A549 (cell line): ENCODE measurements around the gene ARHGAP26. TPM values are rescaled to one million over a fixed set of nuclear protein-coding genes. Genes with fewer than 3 reads are reported as not detected.

Source experiments
- ATAC-seq, 2 experiments: fragments of 200-7000 bp in 1 of 2; fragments of >200 bp in 1 of 2; cut with Nextera tagmentation in 1 of 2; cut with Tn5 transposase in 1 of 2; 3 replicates each; pipeline versions ENCODE4 v1.8.0 to v1.9.1; 2018 to 2020; ENCODE audit warnings: mild to moderate bottlenecking in 1 of 2, moderate library complexity in 1 of 2
- CTCF ChIA-PET: fragments of 300-600 bp; sonication (Branson Sonifier 250); formaldehyde crosslinking; extraction: SDS; loops from one replicate; lab custom pipeline; 2021; ENCODE audit warnings: antibody characterized with exemption, inconsistent platforms; lab: Yijun Ruan, JAX
- POLR2A ChIA-PET: fragments of 350-600 bp; formaldehyde crosslinking; extraction: SDS; loops from one replicate; lab custom pipeline; 2021; ENCODE audit warnings: antibody characterized with exemption, inconsistent platforms; lab: Yijun Ruan, JAX
- DNase-seq, 2 experiments: peaks; one replicate each; pipeline versions ENCODE4 v3.0.0 to v3.0.0-alpha.2; 2011 to 2016; ENCODE audit warnings: low read depth in 1 of 2, low spot score in 1 of 2
- FAIRE-seq: peaks from 2 replicates; lab custom pipeline; 2011; peaks lifted over from hg19 to GRCh38; lab: Jason Lieb, UNC
- H3K27ac ChIP-seq, 2 experiments: fragments of >200 bp; sonication (Bioruptor Twin); formaldehyde crosslinking; 3 replicates each; pipeline ENCODE4 v1.5.1; 2016 to 2017
- H3K4me1 ChIP-seq: fragments of >200 bp; sonication (Bioruptor Twin); formaldehyde crosslinking; 3 replicates; pipeline ENCODE4 v1.6.1; 2016
- H3K4me2 ChIP-seq: fragments of >200 bp; sonication (Bioruptor Twin); formaldehyde crosslinking; 3 replicates; pipeline ENCODE4 v1.6.1; 2016
- H3K4me3 ChIP-seq: fragments of >200 bp; sonication (Bioruptor Twin); formaldehyde crosslinking; 3 replicates; pipeline ENCODE4 v1.5.1; 2016
- H3K9me3 ChIP-seq: fragments of >200 bp; sonication (Bioruptor Twin); formaldehyde crosslinking; 3 replicates; pipeline ENCODE4 v1.6.1; 2016
- BCL3 ChIP-seq: fragments of >200 bp; sonication (Bioruptor Twin); formaldehyde crosslinking; IDR thresholded peaks from 3 replicates; pipeline ENCODE4 v1.6.1; 2016
- CEBPB ChIP-seq, 2 experiments: fragments of >200 bp in 1 of 2; sonication (Bioruptor Twin) in 1 of 2; formaldehyde crosslinking in 1 of 2; IDR thresholded peaks; 2 replicates each; pipeline ENCODE4 v1.6.1; 2012 to 2016
- EHF ChIP-seq: fragments of 250-450 bp; sonication (Bioruptor Pico); IDR thresholded peaks from 2 replicates; pipeline ENCODE4 v1.5.0; 2020; ENCODE audit warnings: mild to moderate bottlenecking
- EHMT2 ChIP-seq: fragments of 200-600 bp; sonication (generic); IDR thresholded peaks from 2 replicates; pipeline ENCODE4 v1.6.1; 2016; ENCODE audit warnings: antibody characterized with exemption, low read depth, mild to moderate bottlenecking, moderate library complexity
- FOSB ChIP-seq: fragments of 250-450 bp; sonication (Bioruptor Pico); IDR thresholded peaks from 2 replicates; pipeline ENCODE4 v1.5.0; 2020; ENCODE audit warnings: mild to moderate bottlenecking, moderate library complexity
- HDAC2 ChIP-seq: fragments of 200-600 bp; sonication (generic); IDR thresholded peaks from 2 replicates; pipeline ENCODE4 v1.6.1; 2016
- HOXA7 ChIP-seq: fragments of 250-450 bp; sonication (Bioruptor Pico); IDR thresholded peaks from 2 replicates; pipeline ENCODE4 v1.5.0; 2020; ENCODE audit warnings: mild to moderate bottlenecking, moderate library complexity
- HOXB5 ChIP-seq: fragments of 250-450 bp; sonication (Bioruptor Pico); IDR thresholded peaks from 2 replicates; pipeline ENCODE4 v1.5.0; 2020; ENCODE audit warnings: mild to moderate bottlenecking, moderate library complexity
- JUN ChIP-seq, 2 experiments: fragments of >200 bp; sonication (Bioruptor Twin); formaldehyde crosslinking; IDR thresholded peaks; 2 replicates in 1 of 2; 3 replicates in 1 of 2; pipeline ENCODE4 v1.6.1; 2016 to 2017
- JUNB ChIP-seq: fragments of >200 bp; sonication (Bioruptor Twin); formaldehyde crosslinking; IDR thresholded peaks from 2 replicates; pipeline ENCODE4 v1.6.1; 2016
- MAZ ChIP-seq: fragments of 150-350 bp; IDR thresholded peaks from 2 replicates; pipeline ENCODE4 v1.6.1; 2014; ENCODE audit warnings: antibody characterized with exemption, low read depth, low read length, borderline replicate concordance
- NR3C1 ChIP-seq: fragments of >200 bp; sonication (Bioruptor Twin); formaldehyde crosslinking; IDR thresholded peaks from 3 replicates; pipeline ENCODE4 v1.6.1; 2017
- POLR2A ChIP-seq: IDR thresholded peaks from 2 replicates; pipeline ENCODE4 v1.6.1; 2012; ENCODE audit warnings: mild to moderate bottlenecking, low read length
- RARB ChIP-seq: fragments of 250-450 bp; sonication (Bioruptor Pico); IDR thresholded peaks from 2 replicates; pipeline ENCODE4 v1.8.0; 2021; ENCODE audit warnings: mild to moderate bottlenecking, moderate library complexity
- REST ChIP-seq: fragments of 200-600 bp; sonication (generic); IDR thresholded peaks from 2 replicates; pipeline ENCODE4 v1.6.1; 2016; ENCODE audit warnings: antibody characterized with exemption, mild to moderate bottlenecking, moderate library complexity
- TP53 ChIP-seq: fragments of 250-450 bp; sonication (Bioruptor Pico); IDR thresholded peaks from 2 replicates; pipeline ENCODE4 v1.5.0; 2021; ENCODE audit warnings: mild to moderate bottlenecking, moderate library complexity
- WGBS: methylation state at CpG from one replicate; pipeline ENCODE4 v1.1.6; 2017; ENCODE audit errors: missing lambda C conversion rate; 5-methylcytosine and 5-hydroxymethylcytosine counted together
- polyA plus RNA-seq, 4 experiments: library from polyadenylated mRNA; depleted of rRNA in 3 of 4; stranded (reverse); fragments of >200 nt; fragmentation: RNase III in 1 of 4; extraction: RNeasy Plus Mini Kit Qiagen cat#74134 plus additional on column Dnase treatment in 1 of 4; gene quantifications; 2 replicates in 3 of 4; 3 replicates in 1 of 4; pipeline ENCODE4 v1.2.3, GENCODE V29; 2011 to 2017
- TF ChIP-seq, protein P1 (sequence below): fragments of 250-450 bp; sonication (Bioruptor Pico); IDR thresholded peaks from 2 replicates; pipeline ENCODE4 v1.5.0; 2021; ENCODE audit warnings: mild to moderate bottlenecking, moderate library complexity, borderline replicate concordance
- TF ChIP-seq, protein P2 (sequence below): fragments of 150-350 bp; IDR thresholded peaks from 2 replicates; pipeline ENCODE4 v1.6.1; 2014; ENCODE audit warnings: low read depth, mild to moderate bottlenecking, low read length
- TF ChIP-seq, protein P3 (sequence below): IDR thresholded peaks from 2 replicates; pipeline ENCODE4 v1.6.1; 2012

Gene ARHGAP26
- polyA plus RNA-seq, 2 of the 4 experiments (the other 2 are of a cell fraction), result 6.6 to 19.1 TPM

- no peak overlapping the region for H3K27ac ChIP-seq
- ChIA-PET CTCF (interaction anchor here (7.2 kb wide), 1 partner anchor 19 kb away, joined by 48 read pairs; the partner anchor contains the start of gene ARHGAP26), POLR2A (no interaction called here)
- H3K4me2 ChIP-seq, result no peak overlapping the region
- ATAC-seq (no peak), FAIRE-seq (no peak), DNase-seq (no peak)
- 56% methylated on average over 1 of the region's 1 CpG for WGBS
- H3K4me3 ChIP-seq, result no peak overlapping the region
- no peaks in the 10 kb centered on the region for H3K9me3 ChIP-seq
- no peak for TF ChIP-seq TP53 (CRISPR knock-in tag)
- no peak for TF ChIP-seq JUN (IDR thresholded peaks at IDR 0.05)
- no peak for TF ChIP-seq FOSB
- TF ChIP-seq MAZ, result no peak
- TF ChIP-seq, protein P1, sequence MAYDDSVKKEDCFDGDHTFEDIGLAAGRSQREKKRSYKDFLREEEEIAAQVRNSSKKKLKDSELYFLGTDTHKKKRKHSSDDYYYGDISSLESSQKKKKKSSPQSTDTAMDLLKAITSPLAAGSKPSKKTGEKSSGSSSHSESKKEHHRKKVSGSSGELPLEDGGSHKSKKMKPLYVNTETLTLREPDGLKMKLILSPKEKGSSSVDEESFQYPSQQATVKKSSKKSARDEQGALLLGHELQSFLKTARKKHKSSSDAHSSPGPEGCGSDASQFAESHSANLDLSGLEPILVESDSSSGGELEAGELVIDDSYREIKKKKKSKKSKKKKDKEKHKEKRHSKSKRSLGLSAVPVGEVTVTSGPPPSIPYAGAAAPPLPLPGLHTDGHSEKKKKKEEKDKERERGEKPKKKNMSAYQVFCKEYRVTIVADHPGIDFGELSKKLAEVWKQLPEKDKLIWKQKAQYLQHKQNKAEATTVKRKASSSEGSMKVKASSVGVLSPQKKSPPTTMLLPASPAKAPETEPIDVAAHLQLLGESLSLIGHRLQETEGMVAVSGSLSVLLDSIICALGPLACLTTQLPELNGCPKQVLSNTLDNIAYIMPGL (CRISPR knock-in tag), result no peak
- TF ChIP-seq RARB (CRISPR knock-in tag), result no peak
- no peak for TF ChIP-seq HOXB5 (CRISPR knock-in tag)
- no peak for TF ChIP-seq HDAC2
- TF ChIP-seq BCL3, result no peak
- no peak for TF ChIP-seq REST
- TF ChIP-seq, protein P2, sequence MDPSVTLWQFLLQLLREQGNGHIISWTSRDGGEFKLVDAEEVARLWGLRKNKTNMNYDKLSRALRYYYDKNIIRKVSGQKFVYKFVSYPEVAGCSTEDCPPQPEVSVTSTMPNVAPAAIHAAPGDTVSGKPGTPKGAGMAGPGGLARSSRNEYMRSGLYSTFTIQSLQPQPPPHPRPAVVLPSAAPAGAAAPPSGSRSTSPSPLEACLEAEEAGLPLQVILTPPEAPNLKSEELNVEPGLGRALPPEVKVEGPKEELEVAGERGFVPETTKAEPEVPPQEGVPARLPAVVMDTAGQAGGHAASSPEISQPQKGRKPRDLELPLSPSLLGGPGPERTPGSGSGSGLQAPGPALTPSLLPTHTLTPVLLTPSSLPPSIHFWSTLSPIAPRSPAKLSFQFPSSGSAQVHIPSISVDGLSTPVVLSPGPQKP, result no peak
- TF ChIP-seq JUNB, result no peak
- TF ChIP-seq POLR2A, result no peak
- no peak for TF ChIP-seq NR3C1
- TF ChIP-seq CEBPB (IDR thresholded peaks at IDR 0.05), result no peak
- no peak for TF ChIP-seq EHF (CRISPR knock-in tag)
- TF ChIP-seq HOXA7 (CRISPR knock-in tag), result no peak
- no peak for TF ChIP-seq EHMT2
- TF ChIP-seq, protein P3, sequence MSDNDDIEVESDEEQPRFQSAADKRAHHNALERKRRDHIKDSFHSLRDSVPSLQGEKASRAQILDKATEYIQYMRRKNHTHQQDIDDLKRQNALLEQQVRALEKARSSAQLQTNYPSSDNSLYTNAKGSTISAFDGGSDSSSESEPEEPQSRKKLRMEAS, result no peak
- peaks cover 12% of the 10 kb centered on the region; the same call in 2 of the 3 replicates for H3K4me1 ChIP-seq
These were observed 19.0 kb downstream of the ARHGAP26 start for GRCh38 chr5:142789206-142789605.
